Measurements from ENCODE around the gene TMEM131.

TMEM131 gene

DNA sequence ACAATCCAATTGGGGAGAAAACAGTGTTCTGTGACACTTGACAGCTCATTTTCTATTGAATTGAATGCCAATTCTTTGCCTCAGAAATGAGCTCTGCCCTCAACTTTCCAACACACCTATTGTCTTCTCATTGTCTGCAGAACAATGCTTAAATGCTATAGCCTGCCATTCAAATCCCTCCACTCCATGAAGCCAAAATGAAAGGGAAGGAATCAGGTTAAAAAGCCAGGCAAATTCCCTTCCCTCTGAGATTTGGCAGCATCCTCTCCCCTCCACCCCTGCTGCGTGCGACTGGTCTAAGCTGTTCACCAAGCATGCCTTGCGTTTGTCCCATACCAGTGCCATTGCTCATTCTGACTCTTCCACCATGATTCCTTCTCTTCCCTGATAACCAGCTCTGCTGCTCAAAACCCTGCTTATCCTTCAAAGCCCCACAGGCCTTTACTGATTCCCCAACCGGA, 32.4 kb upstream of the TMEM131 start:
- Histone ChIP-seq H3K27ac (replicated peaks; ENCODE audit: low read length) (no peak overlapping the region), H3K23ac (ENCODE audit: low read depth, low read length, poor library complexity) (no peak overlapping the region), H3K14ac (ENCODE audit: low read length) (no peak overlapping the region), H3K27me3 (ENCODE audit: control insufficient read depth in 3 of 3, insufficient read depth in 3 of 3, low read depth in 1 of 3, low read length in 3 of 3) (peaks cover 0 to 2% (median 0%) of the 10 kb centered on the region in 3 experiments), H2BK15ac (ENCODE audit: low read length) (no peak overlapping the region), H3K9ac (ENCODE audit: low read depth, low read length, poor library complexity) (no peak overlapping the region), H2AK5ac (ENCODE audit: low read depth, low read length) (no peak overlapping the region), H2AFZ (ENCODE audit: low read length) (no peak overlapping the region), H3K79me1 (ENCODE audit: low read depth, low read length) (no peaks in the 10 kb centered on the region), H2BK12ac (ENCODE audit: low read length) (no peak overlapping the region), H3K36me3 (replicated peaks in 1 of 2; ENCODE audit: control insufficient read depth in 2 of 2, insufficient read depth in 2 of 2, low read length in 2 of 2) (no peaks in the 10 kb centered on the region), H3K4me3 (ENCODE audit: low read length in 2 of 2) (no peak overlapping the region), H3K4ac (ENCODE audit: low read length) (no peak overlapping the region), H3K4me2 (ENCODE audit: insufficient read depth, low read length, poor library complexity, severe bottlenecking) (no peak overlapping the region), H2BK5ac (ENCODE audit: low read length) (no peak overlapping the region), H3K18ac (ENCODE audit: low read length) (no peak overlapping the region), H3K4me1 (ENCODE audit: control insufficient read depth in 2 of 2, insufficient read depth in 1 of 2, low read depth in 1 of 2, low read length in 2 of 2) (peaks cover 8 to 14% of the 10 kb centered on the region in 2 donors), H4K8ac (ENCODE audit: low read depth, low read length) (no peak overlapping the region), H3K9me3 (replicated peaks in 1 of 2; ENCODE audit: control insufficient read depth in 2 of 2, insufficient read depth in 1 of 2, low read depth in 1 of 2, low read length in 2 of 2) (no peaks in the 10 kb centered on the region), H4K91ac (ENCODE audit: low read depth, low read length, poor library complexity) (no peak overlapping the region), H2BK120ac (ENCODE audit: low read depth, low read length) (no peak overlapping the region)
- DNase-seq (ENCODE audit: low spot score): peak; percentile 46
- no CpG with 5 or more reads among the region's 4 CpGs for WGBS, 2 donors (ENCODE audit: extremely low coverage in 2 of 2, insufficient read length in 2 of 2, insufficient replicate concordance in 1 of 2)

DNA sequence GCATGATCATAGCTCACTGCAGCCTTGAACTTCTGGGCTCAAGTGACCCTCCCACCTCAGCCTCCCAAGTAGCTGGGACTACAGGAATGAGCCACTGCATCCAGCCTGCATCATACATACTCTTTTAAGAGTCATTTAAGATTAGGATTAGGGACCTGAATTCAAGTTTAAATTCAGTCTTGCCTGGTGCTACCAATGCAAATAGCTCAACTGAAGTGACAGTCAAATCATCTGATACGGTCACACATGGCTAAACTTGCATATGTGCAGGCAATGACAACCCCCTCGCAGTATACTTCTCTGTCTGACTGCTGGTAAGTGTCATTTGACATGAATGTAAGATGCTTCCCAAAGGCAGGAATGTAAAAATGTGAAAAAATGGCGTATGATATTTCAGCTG, 31.8 kb upstream of the TMEM131 start:
- no peak overlapping the region for H3K9ac ChIP-seq (ENCODE audit: low read depth, low read length, poor library complexity)
- H3K27me3 ChIP-seq (ENCODE audit: control insufficient read depth in 3 of 3, insufficient read depth in 3 of 3, low read depth in 1 of 3, low read length in 3 of 3): peaks cover 0 to 2% (median 0%) of the 10 kb centered on the region in 3 experiments
- no peaks in the 10 kb centered on the region for H3K9me3 ChIP-seq (replicated peaks in 1 of 2; ENCODE audit: control insufficient read depth in 2 of 2, insufficient read depth in 1 of 2, low read depth in 1 of 2, low read length in 2 of 2)
- H3K4me1 ChIP-seq (ENCODE audit: control insufficient read depth in 2 of 2, insufficient read depth in 1 of 2, low read depth in 1 of 2, low read length in 2 of 2): peaks cover 8 to 14% of the 10 kb centered on the region in 2 donors
- H3K4me2 ChIP-seq (ENCODE audit: insufficient read depth, low read length, poor library complexity, severe bottlenecking): no peak overlapping the region
- H2AFZ ChIP-seq (ENCODE audit: low read length): no peak overlapping the region
- no peak overlapping the region for H2AK5ac ChIP-seq (ENCODE audit: low read depth, low read length)
- H3K79me1 ChIP-seq (ENCODE audit: low read depth, low read length): no peaks in the 10 kb centered on the region
- H3K18ac ChIP-seq (ENCODE audit: low read length): no peak overlapping the region
- no peak overlapping the region for H3K4ac ChIP-seq (ENCODE audit: low read length)
- DNase-seq (ENCODE audit: low spot score): no peak
- H2BK12ac ChIP-seq (ENCODE audit: low read length): no peak overlapping the region
- no peak overlapping the region for H3K14ac ChIP-seq (ENCODE audit: low read length)
- H4K91ac ChIP-seq (ENCODE audit: low read depth, low read length, poor library complexity): no peak overlapping the region
- no peak overlapping the region for H4K8ac ChIP-seq (ENCODE audit: low read depth, low read length)
- no peak overlapping the region for H3K4me3 ChIP-seq (ENCODE audit: low read length in 2 of 2)
- no peak overlapping the region for H2BK15ac ChIP-seq (ENCODE audit: low read length)
- H2BK5ac ChIP-seq (ENCODE audit: low read length): no peak overlapping the region
- H3K23ac ChIP-seq (ENCODE audit: low read depth, low read length, poor library complexity): no peak overlapping the region
- H3K36me3 ChIP-seq (replicated peaks in 1 of 2; ENCODE audit: control insufficient read depth in 2 of 2, insufficient read depth in 2 of 2, low read length in 2 of 2): no peaks in the 10 kb centered on the region
- no peak overlapping the region for H2BK120ac ChIP-seq (ENCODE audit: low read depth, low read length)
- WGBS, 2 donors (ENCODE audit: extremely low coverage in 2 of 2, insufficient read length in 2 of 2, insufficient replicate concordance in 1 of 2): no CpG with 5 or more reads among the region's 3 CpGs
- no peak overlapping the region for H3K27ac ChIP-seq (replicated peaks; ENCODE audit: low read length)

DNA sequence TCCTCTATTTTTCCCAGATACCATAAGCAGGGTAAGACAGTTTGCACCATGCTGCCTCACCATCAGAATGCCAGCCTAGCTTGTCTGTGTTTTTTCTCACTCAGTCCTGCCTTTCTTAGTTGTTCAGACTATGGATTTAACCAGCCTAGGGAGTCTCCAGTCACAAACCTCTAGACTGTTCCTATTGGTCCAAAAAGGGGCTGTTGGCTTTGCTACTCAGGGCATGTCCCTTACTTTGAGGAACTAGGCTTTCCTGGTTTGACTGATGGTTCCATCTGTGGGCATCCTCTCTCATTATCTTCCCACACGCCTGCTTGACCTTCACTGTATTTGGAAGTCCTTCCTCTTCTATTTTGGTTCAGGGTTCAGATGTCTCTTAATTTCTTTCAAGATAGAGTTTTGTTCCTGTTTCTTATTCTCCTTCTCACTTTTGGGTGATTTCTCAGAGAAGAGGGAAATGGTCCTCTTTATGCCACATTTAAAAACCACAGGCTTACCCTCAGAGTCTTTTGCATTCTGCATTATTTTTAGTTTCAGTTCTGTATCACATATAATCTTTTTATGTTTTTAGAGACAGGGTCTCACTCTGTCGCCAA, 31.3 kb upstream of the TMEM131 start:
- Histone ChIP-seq H3K27ac (replicated peaks; ENCODE audit: low read length) (no peak overlapping the region), H3K36me3 (replicated peaks in 1 of 2; ENCODE audit: control insufficient read depth in 2 of 2, insufficient read depth in 2 of 2, low read length in 2 of 2) (no peaks in the 10 kb centered on the region), H3K9me3 (replicated peaks in 1 of 2; ENCODE audit: control insufficient read depth in 2 of 2, insufficient read depth in 1 of 2, low read depth in 1 of 2, low read length in 2 of 2) (no peaks in the 10 kb centered on the region), H3K4me3 (ENCODE audit: low read length in 2 of 2) (no peak overlapping the region), H3K4ac (ENCODE audit: low read length) (no peak overlapping the region), H3K9ac (ENCODE audit: low read depth, low read length, poor library complexity) (no peak overlapping the region), H3K79me1 (ENCODE audit: low read depth, low read length) (no peaks in the 10 kb centered on the region), H3K27me3 (ENCODE audit: control insufficient read depth in 3 of 3, insufficient read depth in 3 of 3, low read depth in 1 of 3, low read length in 3 of 3) (peaks cover 0 to 2% (median 0%) of the 10 kb centered on the region in 3 experiments), H3K23ac (ENCODE audit: low read depth, low read length, poor library complexity) (no peak overlapping the region), H2BK12ac (ENCODE audit: low read length) (no peak overlapping the region), H4K91ac (ENCODE audit: low read depth, low read length, poor library complexity) (no peak overlapping the region), H4K8ac (ENCODE audit: low read depth, low read length) (no peak overlapping the region), H2AFZ (ENCODE audit: low read length) (no peak overlapping the region), H2BK5ac (ENCODE audit: low read length) (no peak overlapping the region), H2BK15ac (ENCODE audit: low read length) (no peak overlapping the region), H2AK5ac (ENCODE audit: low read depth, low read length) (no peak overlapping the region), H3K4me1 (ENCODE audit: control insufficient read depth in 2 of 2, insufficient read depth in 1 of 2, low read depth in 1 of 2, low read length in 2 of 2) (peaks cover 8 to 14% of the 10 kb centered on the region in 2 donors), H2BK120ac (ENCODE audit: low read depth, low read length) (no peak overlapping the region), H3K18ac (ENCODE audit: low read length) (no peak overlapping the region), H3K14ac (ENCODE audit: low read length) (no peak overlapping the region), H3K4me2 (ENCODE audit: insufficient read depth, low read length, poor library complexity, severe bottlenecking) (no peak overlapping the region)
- no CpG with 5 or more reads among the region's 2 CpGs for WGBS, 2 donors (ENCODE audit: extremely low coverage in 2 of 2, insufficient read length in 2 of 2, insufficient replicate concordance in 1 of 2)
- no peak for DNase-seq (ENCODE audit: low spot score)

DNA sequence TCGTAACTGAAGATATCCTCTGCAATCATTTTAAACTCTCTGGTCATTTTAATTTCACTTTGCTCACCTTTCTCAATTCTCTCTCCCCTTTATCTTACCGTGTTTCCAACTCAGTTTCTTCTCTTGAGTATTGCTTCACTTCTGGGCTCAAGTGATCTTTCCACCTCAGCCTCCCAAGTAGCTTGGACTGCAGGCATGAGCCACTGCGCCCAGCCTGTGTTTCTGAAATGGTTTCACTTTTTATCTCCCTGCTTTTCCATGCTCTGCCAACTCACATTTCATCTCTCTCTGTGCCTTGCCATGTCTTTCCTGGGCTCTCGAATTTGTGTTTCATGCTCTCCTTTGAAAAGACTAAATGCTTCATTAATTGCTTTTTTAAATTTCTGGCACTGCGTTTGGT, 30.5 kb upstream of the TMEM131 start:
- Histone ChIP-seq H3K27me3 (ENCODE audit: control insufficient read depth in 3 of 3, insufficient read depth in 3 of 3, low read depth in 1 of 3, low read length in 3 of 3) (peaks cover 0 to 2% (median 0%) of the 10 kb centered on the region in 3 experiments), H2BK120ac (ENCODE audit: low read depth, low read length) (no peak overlapping the region), H3K14ac (ENCODE audit: low read length) (no peak overlapping the region), H3K36me3 (replicated peaks in 1 of 2; ENCODE audit: control insufficient read depth in 2 of 2, insufficient read depth in 2 of 2, low read length in 2 of 2) (no peaks in the 10 kb centered on the region), H3K4me2 (ENCODE audit: insufficient read depth, low read length, poor library complexity, severe bottlenecking) (no peak overlapping the region), H2AFZ (ENCODE audit: low read length) (no peak overlapping the region), H3K27ac (replicated peaks; ENCODE audit: low read length) (no peak overlapping the region), H4K8ac (ENCODE audit: low read depth, low read length) (no peak overlapping the region), H2BK15ac (ENCODE audit: low read length) (no peak overlapping the region), H4K91ac (ENCODE audit: low read depth, low read length, poor library complexity) (no peak overlapping the region), H2BK12ac (ENCODE audit: low read length) (no peak overlapping the region), H3K4me1 (ENCODE audit: control insufficient read depth in 2 of 2, insufficient read depth in 1 of 2, low read depth in 1 of 2, low read length in 2 of 2) (peaks cover 10 to 16% of the 10 kb centered on the region in 2 donors), H3K9me3 (replicated peaks in 1 of 2; ENCODE audit: control insufficient read depth in 2 of 2, insufficient read depth in 1 of 2, low read depth in 1 of 2, low read length in 2 of 2) (no peaks in the 10 kb centered on the region), H2AK5ac (ENCODE audit: low read depth, low read length) (no peak overlapping the region), H3K23ac (ENCODE audit: low read depth, low read length, poor library complexity) (no peak overlapping the region), H3K79me1 (ENCODE audit: low read depth, low read length) (no peaks in the 10 kb centered on the region), H3K18ac (ENCODE audit: low read length) (no peak overlapping the region), H2BK5ac (ENCODE audit: low read length) (no peak overlapping the region), H3K4me3 (ENCODE audit: low read length in 2 of 2) (no peak overlapping the region), H3K9ac (ENCODE audit: low read depth, low read length, poor library complexity) (no peak overlapping the region), H3K4ac (ENCODE audit: low read length) (no peak overlapping the region)
- no CpG with 5 or more reads among the region's 5 CpGs for WGBS, 2 donors (ENCODE audit: extremely low coverage in 2 of 2, insufficient read length in 2 of 2, insufficient replicate concordance in 1 of 2)
- DNase-seq (ENCODE audit: low spot score): no peak

All from neuronal stem cell (in vitro differentiated cells).